NK-92 (cell line): ENCODE results near the gene CEMIP.

Source experiments
- DNase-seq: peaks from one replicate; lab custom pipeline; 2025; ENCODE audit not compliant: unreplicated experiment; lab: John Stamatoyannopoulos, UW

Gene CEMIP

GRCh38 chr15:80780416-80781221, 1.4 kb downstream of the CEMIP start:
- DNase-seq = no peak

GRCh38 chr15:80783260-80783659, 4.1 kb downstream of the CEMIP start:
- DNase-seq = no peak

- no peak for DNase-seq
Measured at GRCh38 chr15:80785335-80785734, 6.2 kb downstream of the CEMIP start.

GRCh38 chr15:80785811-80786354, 6.7 kb downstream of the CEMIP start:
- DNase-seq = no peak

- DNase-seq = no peak
Measured at GRCh38 chr15:80787316-80787715, 8.1 kb downstream of the CEMIP start.

- no peak for DNase-seq
Measured at GRCh38 chr15:80788536-80788935, 9.4 kb downstream of the CEMIP start.

GRCh38 chr15:80789296-80789695, 10.1 kb downstream of the CEMIP start:
- DNase-seq = no peak

GRCh38 chr15:80789796-80790195, 10.6 kb downstream of the CEMIP start:
- DNase-seq = no peak

- no peak for DNase-seq
Measured at GRCh38 chr15:80790236-80790635, 11.1 kb downstream of the CEMIP start.

- no peak for DNase-seq
Measured at GRCh38 chr15:80791004-80791403, 11.8 kb downstream of the CEMIP start.

- no peak for DNase-seq
Measured at GRCh38 chr15:80796407-80796806, 17.2 kb downstream of the CEMIP start.

- DNase-seq = no peak
Measured at GRCh38 chr15:80798911-80799310, 19.7 kb downstream of the CEMIP start.

GRCh38 chr15:80800067-80800466, 20.9 kb downstream of the CEMIP start:
- no peak for DNase-seq

GRCh38 chr15:80801891-80802680, 22.9 kb downstream of the CEMIP start:
- no peak for DNase-seq

- DNase-seq = no peak
Measured at GRCh38 chr15:80803580-80804525, 24.7 kb downstream of the CEMIP start.

- no peak for DNase-seq
Measured at GRCh38 chr15:80804970-80805495, 25.9 kb downstream of the CEMIP start.

- DNase-seq = no peak
Measured at GRCh38 chr15:80811781-80812315, 32.7 kb downstream of the CEMIP start.

- DNase-seq = no peak
Measured at GRCh38 chr15:80815106-80815505, 35.9 kb downstream of the CEMIP start.

- DNase-seq = no peak
Measured at GRCh38 chr15:80816049-80816653, 37.0 kb downstream of the CEMIP start.

- DNase-seq = no peak
Measured at GRCh38 chr15:80816936-80817335, 37.8 kb downstream of the CEMIP start.
